HepG2 (cell line): ENCODE results near the gene JPH2. TPM values are rescaled to one million over a fixed set of nuclear protein-coding genes. Genes with fewer than 3 reads are reported as not detected.

Experiments
- BHLHE40 ChIP-seq: IDR thresholded peaks from 2 replicates; pipeline ENCODE4 v1.6.1; 2011; ENCODE audit warnings: low read length, improper control_type of control experiment
- CBX5 ChIP-seq: sonication (generic); formaldehyde crosslinking; IDR thresholded peaks from 2 replicates; pipeline ENCODE4 v1.4.0; 2020; ENCODE audit warnings: missing genetic modification reagents, borderline replicate concordance
- CHD4 ChIP-seq: fragments of 200-600 bp; sonication (generic); IDR thresholded peaks from 2 replicates; pipeline ENCODE4 v1.7.0; 2017; ENCODE audit warnings: mild to moderate bottlenecking, low read length, borderline replicate concordance
- ELF4 ChIP-seq: sonication (generic); formaldehyde crosslinking; IDR thresholded peaks from 2 replicates; pipeline ENCODE4 v1.5.0; 2020; ENCODE audit warnings: missing genetic modification reagents, mild to moderate bottlenecking, moderate library complexity, borderline replicate concordance
- GABPB1 ChIP-seq: IDR thresholded peaks from 2 replicates; pipeline ENCODE4 v1.6.1; 2016; ENCODE audit warnings: mild to moderate bottlenecking, missing genetic modification reagents, moderate library complexity, missing compliant biosample characterization
- HOXD1 ChIP-seq: sonication (generic); formaldehyde crosslinking; IDR thresholded peaks from 2 replicates; pipeline ENCODE4 v1.5.0; 2020; ENCODE audit warnings: missing genetic modification reagents
- KDM5A ChIP-seq: fragments of 200-600 bp; sonication (generic); IDR thresholded peaks from 2 replicates; pipeline ENCODE4 v1.7.0; 2018; ENCODE audit warnings: antibody characterized with exemption, mild to moderate bottlenecking, low read length, borderline replicate concordance
- PTBP1 ChIP-seq: fragments of 200-400 bp; formaldehyde crosslinking; IDR thresholded peaks from 2 replicates; pipeline ENCODE4 v1.6.1; 2018; ENCODE audit warnings: low read length, low read depth; ENCODE audit not compliant: poor library complexity, severe bottlenecking
- RBM22 ChIP-seq: fragments of 200-400 bp; formaldehyde crosslinking; optimal IDR thresholded peaks from 2 replicates; pipeline ENCODE3; 2017; ENCODE audit warnings: mild to moderate bottlenecking, low read length, moderate library complexity
- ZBTB21 ChIP-seq: sonication (generic); formaldehyde crosslinking; IDR thresholded peaks from 2 replicates; pipeline ENCODE4 v1.4.0; 2020; ENCODE audit warnings: missing genetic modification reagents
- ZKSCAN8 ChIP-seq: IDR thresholded peaks from 2 replicates; pipeline ENCODE4 v1.6.1; 2016; ENCODE audit warnings: borderline replicate concordance, missing genetic modification reagents, missing compliant biosample characterization
- ZNF335 ChIP-seq: sonication (generic); formaldehyde crosslinking; IDR thresholded peaks from 2 replicates; pipeline ENCODE4 v1.4.0; 2020; ENCODE audit warnings: missing genetic modification reagents
- ZNF44 ChIP-seq: sonication (generic); formaldehyde crosslinking; IDR thresholded peaks from 2 replicates; pipeline ENCODE4 v1.5.1; 2020; ENCODE audit warnings: mild to moderate bottlenecking, missing genetic modification reagents
- ZNF468 ChIP-seq: sonication (generic); formaldehyde crosslinking; IDR thresholded peaks from 2 replicates; pipeline ENCODE4 v1.8.0; 2022; ENCODE audit warnings: mild to moderate bottlenecking, moderate library complexity, missing genetic modification reagents
- ZNF781 ChIP-seq: sonication (generic); formaldehyde crosslinking; IDR thresholded peaks from 2 replicates; pipeline ENCODE4 v1.5.1; 2020; ENCODE audit warnings: borderline replicate concordance, mild to moderate bottlenecking, missing genetic modification reagents; ENCODE audit errors: not compliant biosample characterization
- ZSCAN30 ChIP-seq: sonication (generic); formaldehyde crosslinking; IDR thresholded peaks from 2 replicates; pipeline ENCODE4 v1.5.0; 2020; ENCODE audit warnings: mild to moderate bottlenecking, missing genetic modification reagents
- polyA plus RNA-seq, 8 experiments: library from polyadenylated mRNA; depleted of rRNA in 3 of 8; stranded (reverse) in 7 of 8; unstranded in 1 of 8; fragments of >200 nt; fragmentation: Illumina TruSeq in 4 of 8; extraction: Trizol in 4 of 8; gene quantifications; 2 replicates each; pipeline versions ENCODE4 v1.2.1 to v1.2.3, GENCODE V29; 2011 to 2016; ENCODE audit warnings: low read depth in 4 of 8, missing spikeins in 1 of 8, mixed read lengths in 1 of 8; ENCODE audit not compliant: insufficient read depth in 1 of 8
- total RNA-seq, 5 experiments: library from RNA; depleted of rRNA; stranded (reverse); fragments of >200 nt; fragmentation: Illumina TruSeq; extraction: Trizol; gene quantifications; 2 replicates each; pipeline ENCODE4 v1.2.3, GENCODE V29; 2016; ENCODE audit warnings: low read depth in 1 of 5
- TF ChIP-seq, protein P1 (sequence below): sonication (generic); formaldehyde crosslinking; IDR thresholded peaks from 2 replicates; pipeline ENCODE4 v1.4.0; 2020; ENCODE audit warnings: missing genetic modification reagents, borderline replicate concordance
- TF ChIP-seq, protein P2 (sequence below): sonication (generic); formaldehyde crosslinking; IDR thresholded peaks from 2 replicates; pipeline ENCODE4 v1.4.0; 2020; ENCODE audit warnings: missing genetic modification reagents
- TF ChIP-seq, protein P3 (sequence below): sonication (generic); formaldehyde crosslinking; IDR thresholded peaks from 2 replicates; pipeline ENCODE4 v1.4.0; 2020; ENCODE audit warnings: missing genetic modification reagents
- TF ChIP-seq, protein P4 (sequence below): sonication (generic); formaldehyde crosslinking; IDR thresholded peaks from 2 replicates; pipeline ENCODE4 v1.5.0; 2020; ENCODE audit warnings: missing genetic modification reagents

Gene JPH2
- total and polyA plus RNA-seq, 2 of the 13 experiments (the other 11 are each of a cell fraction or from before 2014, with no cell fraction given): 0.42 TPM; not detected in 1

DNA sequence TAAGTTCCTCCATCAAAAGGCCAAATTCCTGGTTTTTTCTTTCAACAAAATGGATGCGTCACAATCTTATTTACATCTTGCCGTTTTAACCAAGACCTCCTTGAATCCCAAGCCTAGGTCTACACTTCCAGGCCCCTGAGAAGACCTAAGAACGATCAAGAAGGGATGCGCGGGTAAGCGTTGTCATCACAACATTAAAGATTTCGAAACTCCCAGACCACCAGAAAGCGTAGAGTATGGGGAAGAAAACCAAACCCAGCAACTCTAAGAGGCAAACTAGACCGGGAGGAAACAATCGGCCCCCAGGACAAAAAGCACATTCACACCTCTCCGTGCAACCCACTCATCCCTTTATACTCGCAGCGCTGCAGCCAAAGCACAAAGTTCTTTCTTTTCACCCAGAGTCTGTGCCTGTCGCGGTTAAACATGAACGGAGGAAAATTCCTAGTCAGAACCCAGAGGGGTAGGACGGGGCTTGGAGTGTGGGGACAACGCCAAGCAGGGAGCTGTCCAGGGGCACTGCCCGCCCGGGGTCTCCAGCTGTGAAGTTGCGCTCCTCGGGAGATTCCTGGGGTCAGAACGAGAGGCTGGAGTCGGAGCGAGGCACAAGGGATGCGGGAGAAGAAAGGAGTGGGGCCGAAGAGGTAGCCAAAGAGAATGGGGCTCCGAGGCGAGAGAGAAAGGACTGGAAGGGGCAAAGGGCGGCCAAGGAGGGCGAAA is 22.9 kb upstream of the JPH2 start (continued):
- TF ChIP-seq, protein P1, sequence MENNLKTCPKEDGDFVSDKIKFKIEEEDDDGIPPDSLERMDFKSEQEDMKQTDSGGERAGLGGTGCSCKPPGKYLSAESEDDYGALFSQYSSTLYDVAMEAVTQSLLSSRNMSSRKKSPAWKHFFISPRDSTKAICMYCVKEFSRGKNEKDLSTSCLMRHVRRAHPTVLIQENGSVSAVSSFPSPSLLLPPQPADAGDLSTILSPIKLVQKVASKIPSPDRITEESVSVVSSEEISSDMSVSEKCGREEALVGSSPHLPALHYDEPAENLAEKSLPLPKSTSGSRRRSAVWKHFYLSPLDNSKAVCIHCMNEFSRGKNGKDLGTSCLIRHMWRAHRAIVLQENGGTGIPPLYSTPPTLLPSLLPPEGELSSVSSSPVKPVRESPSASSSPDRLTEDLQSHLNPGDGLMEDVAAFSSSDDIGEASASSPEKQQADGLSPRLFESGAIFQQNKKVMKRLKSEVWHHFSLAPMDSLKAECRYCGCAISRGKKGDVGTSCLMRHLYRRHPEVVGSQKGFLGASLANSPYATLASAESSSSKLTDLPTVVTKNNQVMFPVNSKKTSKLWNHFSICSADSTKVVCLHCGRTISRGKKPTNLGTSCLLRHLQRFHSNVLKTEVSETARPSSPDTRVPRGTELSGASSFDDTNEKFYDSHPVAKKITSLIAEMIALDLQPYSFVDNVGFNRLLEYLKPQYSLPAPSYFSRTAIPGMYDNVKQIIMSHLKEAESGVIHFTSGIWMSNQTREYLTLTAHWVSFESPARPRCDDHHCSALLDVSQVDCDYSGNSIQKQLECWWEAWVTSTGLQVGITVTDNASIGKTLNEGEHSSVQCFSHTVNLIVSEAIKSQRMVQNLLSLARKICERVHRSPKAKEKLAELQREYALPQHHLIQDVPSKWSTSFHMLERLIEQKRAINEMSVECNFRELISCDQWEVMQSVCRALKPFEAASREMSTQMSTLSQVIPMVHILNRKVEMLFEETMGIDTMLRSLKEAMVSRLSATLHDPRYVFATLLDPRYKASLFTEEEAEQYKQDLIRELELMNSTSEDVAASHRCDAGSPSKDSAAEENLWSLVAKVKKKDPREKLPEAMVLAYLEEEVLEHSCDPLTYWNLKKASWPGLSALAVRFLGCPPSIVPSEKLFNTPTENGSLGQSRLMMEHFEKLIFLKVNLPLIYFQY (CRISPR knock-in tag): no peak
- peak; percentile 73 for TF ChIP-seq KDM5A
- peak; percentile 17; the same call in 1 of the 2 replicates for TF ChIP-seq ZNF335 (CRISPR knock-in tag)
- TF ChIP-seq, protein P2, sequence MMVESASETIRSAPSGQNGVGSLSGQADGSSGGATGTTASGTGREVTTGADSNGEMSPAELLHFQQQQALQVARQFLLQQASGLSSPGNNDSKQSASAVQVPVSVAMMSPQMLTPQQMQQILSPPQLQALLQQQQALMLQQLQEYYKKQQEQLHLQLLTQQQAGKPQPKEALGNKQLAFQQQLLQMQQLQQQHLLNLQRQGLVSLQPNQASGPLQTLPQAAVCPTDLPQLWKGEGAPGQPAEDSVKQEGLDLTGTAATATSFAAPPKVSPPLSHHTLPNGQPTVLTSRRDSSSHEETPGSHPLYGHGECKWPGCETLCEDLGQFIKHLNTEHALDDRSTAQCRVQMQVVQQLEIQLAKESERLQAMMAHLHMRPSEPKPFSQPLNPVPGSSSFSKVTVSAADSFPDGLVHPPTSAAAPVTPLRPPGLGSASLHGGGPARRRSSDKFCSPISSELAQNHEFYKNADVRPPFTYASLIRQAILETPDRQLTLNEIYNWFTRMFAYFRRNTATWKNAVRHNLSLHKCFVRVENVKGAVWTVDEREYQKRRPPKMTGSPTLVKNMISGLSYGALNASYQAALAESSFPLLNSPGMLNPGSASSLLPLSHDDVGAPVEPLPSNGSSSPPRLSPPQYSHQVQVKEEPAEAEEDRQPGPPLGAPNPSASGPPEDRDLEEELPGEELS (CRISPR knock-in tag): no peak
- peak; percentile 60 for TF ChIP-seq ZNF781
- TF ChIP-seq RBM22: peak; percentile 73
- TF ChIP-seq HOXD1 (CRISPR knock-in tag): no peak; the same call in 1 of the 2 replicates
- 0 out of 2 replicates have a peak, but pooled peaks have one; percentile 19 for TF ChIP-seq ZNF44 (CRISPR knock-in tag)
- no peak; the same call in 1 of the 2 replicates for TF ChIP-seq ZBTB21 (CRISPR knock-in tag)
- TF ChIP-seq CBX5 (CRISPR knock-in tag): no peak
- no peak for TF ChIP-seq GABPB1 (CRISPR knock-in tag)
- TF ChIP-seq ZNF468 (CRISPR knock-in tag): no peak
- no peak for TF ChIP-seq CHD4
- TF ChIP-seq, protein P3, sequence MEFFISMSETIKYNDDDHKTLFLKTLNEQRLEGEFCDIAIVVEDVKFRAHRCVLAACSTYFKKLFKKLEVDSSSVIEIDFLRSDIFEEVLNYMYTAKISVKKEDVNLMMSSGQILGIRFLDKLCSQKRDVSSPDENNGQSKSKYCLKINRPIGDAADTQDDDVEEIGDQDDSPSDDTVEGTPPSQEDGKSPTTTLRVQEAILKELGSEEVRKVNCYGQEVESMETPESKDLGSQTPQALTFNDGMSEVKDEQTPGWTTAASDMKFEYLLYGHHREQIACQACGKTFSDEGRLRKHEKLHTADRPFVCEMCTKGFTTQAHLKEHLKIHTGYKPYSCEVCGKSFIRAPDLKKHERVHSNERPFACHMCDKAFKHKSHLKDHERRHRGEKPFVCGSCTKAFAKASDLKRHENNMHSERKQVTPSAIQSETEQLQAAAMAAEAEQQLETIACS (CRISPR knock-in tag): no peak
- TF ChIP-seq ZKSCAN8 (CRISPR knock-in tag): no peak
- TF ChIP-seq, protein P4, sequence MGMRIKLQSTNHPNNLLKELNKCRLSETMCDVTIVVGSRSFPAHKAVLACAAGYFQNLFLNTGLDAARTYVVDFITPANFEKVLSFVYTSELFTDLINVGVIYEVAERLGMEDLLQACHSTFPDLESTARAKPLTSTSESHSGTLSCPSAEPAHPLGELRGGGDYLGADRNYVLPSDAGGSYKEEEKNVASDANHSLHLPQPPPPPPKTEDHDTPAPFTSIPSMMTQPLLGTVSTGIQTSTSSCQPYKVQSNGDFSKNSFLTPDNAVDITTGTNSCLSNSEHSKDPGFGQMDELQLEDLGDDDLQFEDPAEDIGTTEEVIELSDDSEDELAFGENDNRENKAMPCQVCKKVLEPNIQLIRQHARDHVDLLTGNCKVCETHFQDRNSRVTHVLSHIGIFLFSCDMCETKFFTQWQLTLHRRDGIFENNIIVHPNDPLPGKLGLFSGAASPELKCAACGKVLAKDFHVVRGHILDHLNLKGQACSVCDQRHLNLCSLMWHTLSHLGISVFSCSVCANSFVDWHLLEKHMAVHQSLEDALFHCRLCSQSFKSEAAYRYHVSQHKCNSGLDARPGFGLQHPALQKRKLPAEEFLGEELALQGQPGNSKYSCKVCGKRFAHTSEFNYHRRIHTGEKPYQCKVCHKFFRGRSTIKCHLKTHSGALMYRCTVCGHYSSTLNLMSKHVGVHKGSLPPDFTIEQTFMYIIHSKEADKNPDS (CRISPR knock-in tag): no peak
- no peak for TF ChIP-seq ELF4 (CRISPR knock-in tag)
- TF ChIP-seq BHLHE40: no peak
- no peak for TF ChIP-seq PTBP1
- TF ChIP-seq ZSCAN30: peak; percentile 92; the same call in 1 of the 2 replicates
